ENCODE data around the gene ZNF444. TPM values are rescaled to one million over a fixed set of nuclear protein-coding genes. Genes with fewer than 3 reads are reported as not detected.
"Not testable (repeated sequence)": the region's sequence is repeated elsewhere in the genome, so short reads cannot be mapped to it uniquely, and the experiment has no call there.

The ZNF444 gene
- total and polyA plus RNA-seq, 2 donors from 2014 or later = 28.4 to 39.6 TPM

DNA sequence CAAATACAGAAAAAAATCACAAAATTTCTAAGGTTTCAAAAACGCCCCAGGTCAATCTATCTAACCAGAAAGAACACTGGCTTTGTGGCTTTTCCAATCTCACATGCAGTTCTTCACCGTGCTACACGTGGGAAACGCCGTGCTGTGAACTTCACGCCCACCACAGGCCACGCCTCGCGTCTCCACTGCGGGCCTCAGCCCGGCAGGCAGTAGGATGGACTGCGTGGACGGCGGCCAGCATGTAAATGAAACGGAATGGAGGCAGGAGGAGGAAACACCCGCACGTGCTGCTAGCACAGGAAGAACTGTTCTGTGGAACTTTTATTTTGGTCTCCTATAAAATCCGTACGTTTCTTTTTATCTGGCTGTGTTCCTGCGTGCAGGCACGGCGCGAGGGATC, 43.8 kb upstream of the ZNF444 start:
- intact Hi-C loops (cut with DNase I) = loop anchor here (10.0 kb wide), 1 partner anchor 237 kb away; no protein-coding TSS in a partner anchor
- H3K4me3 ChIP-seq (ENCODE audit: low read length in 3 of 3) = no peak overlapping the region
- TF ChIP-seq, protein P1, sequence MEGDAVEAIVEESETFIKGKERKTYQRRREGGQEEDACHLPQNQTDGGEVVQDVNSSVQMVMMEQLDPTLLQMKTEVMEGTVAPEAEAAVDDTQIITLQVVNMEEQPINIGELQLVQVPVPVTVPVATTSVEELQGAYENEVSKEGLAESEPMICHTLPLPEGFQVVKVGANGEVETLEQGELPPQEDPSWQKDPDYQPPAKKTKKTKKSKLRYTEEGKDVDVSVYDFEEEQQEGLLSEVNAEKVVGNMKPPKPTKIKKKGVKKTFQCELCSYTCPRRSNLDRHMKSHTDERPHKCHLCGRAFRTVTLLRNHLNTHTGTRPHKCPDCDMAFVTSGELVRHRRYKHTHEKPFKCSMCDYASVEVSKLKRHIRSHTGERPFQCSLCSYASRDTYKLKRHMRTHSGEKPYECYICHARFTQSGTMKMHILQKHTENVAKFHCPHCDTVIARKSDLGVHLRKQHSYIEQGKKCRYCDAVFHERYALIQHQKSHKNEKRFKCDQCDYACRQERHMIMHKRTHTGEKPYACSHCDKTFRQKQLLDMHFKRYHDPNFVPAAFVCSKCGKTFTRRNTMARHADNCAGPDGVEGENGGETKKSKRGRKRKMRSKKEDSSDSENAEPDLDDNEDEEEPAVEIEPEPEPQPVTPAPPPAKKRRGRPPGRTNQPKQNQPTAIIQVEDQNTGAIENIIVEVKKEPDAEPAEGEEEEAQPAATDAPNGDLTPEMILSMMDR (IDR thresholded peaks at IDR 0.05; ENCODE audit: borderline replicate concordance, extremely low read depth, insufficient read depth) = no peak
- DNase-seq (peak in 1 of 5 donors; percentile 46), FAIRE-seq (no peak)
- H3K27me3 ChIP-seq (ENCODE audit: control insufficient read depth, insufficient read depth, low read length) = no peaks in the 10 kb centered on the region
- H3K4me1 ChIP-seq (ENCODE audit: control insufficient read depth in 2 of 3, insufficient read depth in 2 of 3, low read depth in 1 of 3, low read length in 3 of 3) = no peaks in the 10 kb centered on the region
- H3K9ac ChIP-seq (ENCODE audit: low read length in 3 of 3) = no peak overlapping the region
- H3K9me3 ChIP-seq (ENCODE audit: control insufficient read depth in 2 of 3, insufficient read depth in 1 of 3, low read length in 3 of 3) = no peaks in the 10 kb centered on the region
- no peak overlapping the region for H3K27ac ChIP-seq (ENCODE audit: low read depth in 2 of 2, low read length in 2 of 2)
- peaks cover 0 to 11% (median 4%) of the 10 kb centered on the region in 3 donors for H3K36me3 ChIP-seq (ENCODE audit: control insufficient read depth in 2 of 3, insufficient read depth in 3 of 3, low read length in 3 of 3)

DNA sequence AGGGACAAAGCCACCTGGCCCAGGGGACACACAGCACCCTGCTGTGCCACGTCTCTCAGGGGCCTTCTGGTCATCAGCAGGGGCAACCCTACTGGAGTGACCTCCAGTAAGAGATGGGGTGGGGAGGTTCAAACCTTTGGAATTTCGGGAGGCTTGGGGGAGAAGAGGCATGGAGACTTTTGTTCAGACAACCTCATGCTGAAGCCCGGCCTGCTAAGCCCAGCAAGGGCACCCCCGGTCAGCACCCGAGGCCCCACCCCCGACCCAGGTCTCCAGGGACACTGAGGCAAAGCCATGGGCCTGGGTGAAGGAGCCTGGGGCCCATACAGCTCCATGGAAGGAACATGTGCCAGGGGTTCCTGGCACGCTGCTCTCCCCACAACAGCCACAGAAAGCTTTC, 43.3 kb upstream of the ZNF444 start:
- Histone ChIP-seq H3K27me3 (ENCODE audit: control insufficient read depth, insufficient read depth, low read length) (no peaks in the 10 kb centered on the region), H3K36me3 (ENCODE audit: control insufficient read depth in 2 of 3, insufficient read depth in 3 of 3, low read length in 3 of 3) (peaks cover 0 to 11% (median 4%) of the 10 kb centered on the region in 3 donors), H3K9me3 (ENCODE audit: control insufficient read depth in 2 of 3, insufficient read depth in 1 of 3, low read length in 3 of 3) (no peaks in the 10 kb centered on the region), H3K4me3 (ENCODE audit: low read length in 3 of 3) (no peak overlapping the region), H3K9ac (ENCODE audit: low read length in 3 of 3) (no peak overlapping the region), H3K27ac (ENCODE audit: low read depth in 2 of 2, low read length in 2 of 2) (no peak overlapping the region), H3K4me1 (ENCODE audit: control insufficient read depth in 2 of 3, insufficient read depth in 2 of 3, low read depth in 1 of 3, low read length in 3 of 3) (no peaks in the 10 kb centered on the region)
- intact Hi-C loops (cut with DNase I) = loop anchor here (10.0 kb wide), 1 partner anchor 237 kb away; no protein-coding TSS in a partner anchor
- no peak for FAIRE-seq
- TF ChIP-seq, protein P1 (IDR thresholded peaks at IDR 0.05; ENCODE audit: borderline replicate concordance, extremely low read depth, insufficient read depth) = no peak
- DNase-seq = no peak

DNA sequence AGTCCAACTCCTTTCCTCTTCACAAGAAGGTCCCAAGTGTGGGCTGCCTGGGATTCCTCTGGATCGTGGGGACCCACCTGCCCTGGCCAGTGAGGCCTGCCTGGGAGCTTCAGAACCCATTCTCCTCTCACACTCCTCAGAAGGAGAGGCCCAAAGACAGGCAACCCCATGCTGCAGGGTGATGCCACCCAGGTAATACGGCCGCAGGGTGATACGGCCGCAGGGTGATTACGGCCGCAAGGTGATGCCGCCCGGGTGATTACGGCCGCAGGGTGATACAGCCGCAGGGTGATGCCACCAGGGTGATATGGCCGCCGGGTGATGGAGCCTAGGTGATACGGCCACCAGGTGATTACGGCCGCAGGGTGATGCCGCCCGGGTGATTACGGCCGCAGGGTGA, 42.9 kb upstream of the ZNF444 start:
- not testable (repeated sequence) for DNase-seq; H3K27ac ChIP-seq (ENCODE audit: low read depth in 2 of 2, low read length in 2 of 2); H3K9me3 ChIP-seq (ENCODE audit: control insufficient read depth in 2 of 3, insufficient read depth in 1 of 3, low read length in 3 of 3); H3K27me3 ChIP-seq (ENCODE audit: control insufficient read depth, insufficient read depth, low read length); H3K9ac ChIP-seq (ENCODE audit: low read length in 3 of 3); H3K4me3 ChIP-seq (ENCODE audit: low read length in 3 of 3); H3K4me1 ChIP-seq (ENCODE audit: control insufficient read depth in 2 of 3, insufficient read depth in 2 of 3, low read depth in 1 of 3, low read length in 3 of 3); FAIRE-seq
- intact Hi-C loops (cut with DNase I) = loop anchor here (10.0 kb wide), 1 partner anchor 237 kb away; no protein-coding TSS in a partner anchor
- H3K36me3 ChIP-seq (ENCODE audit: control insufficient read depth in 2 of 3, insufficient read depth in 3 of 3, low read length in 3 of 3) = peaks cover 0 to 11% (median 4%) of the 10 kb centered on the region in 3 donors

DNA sequence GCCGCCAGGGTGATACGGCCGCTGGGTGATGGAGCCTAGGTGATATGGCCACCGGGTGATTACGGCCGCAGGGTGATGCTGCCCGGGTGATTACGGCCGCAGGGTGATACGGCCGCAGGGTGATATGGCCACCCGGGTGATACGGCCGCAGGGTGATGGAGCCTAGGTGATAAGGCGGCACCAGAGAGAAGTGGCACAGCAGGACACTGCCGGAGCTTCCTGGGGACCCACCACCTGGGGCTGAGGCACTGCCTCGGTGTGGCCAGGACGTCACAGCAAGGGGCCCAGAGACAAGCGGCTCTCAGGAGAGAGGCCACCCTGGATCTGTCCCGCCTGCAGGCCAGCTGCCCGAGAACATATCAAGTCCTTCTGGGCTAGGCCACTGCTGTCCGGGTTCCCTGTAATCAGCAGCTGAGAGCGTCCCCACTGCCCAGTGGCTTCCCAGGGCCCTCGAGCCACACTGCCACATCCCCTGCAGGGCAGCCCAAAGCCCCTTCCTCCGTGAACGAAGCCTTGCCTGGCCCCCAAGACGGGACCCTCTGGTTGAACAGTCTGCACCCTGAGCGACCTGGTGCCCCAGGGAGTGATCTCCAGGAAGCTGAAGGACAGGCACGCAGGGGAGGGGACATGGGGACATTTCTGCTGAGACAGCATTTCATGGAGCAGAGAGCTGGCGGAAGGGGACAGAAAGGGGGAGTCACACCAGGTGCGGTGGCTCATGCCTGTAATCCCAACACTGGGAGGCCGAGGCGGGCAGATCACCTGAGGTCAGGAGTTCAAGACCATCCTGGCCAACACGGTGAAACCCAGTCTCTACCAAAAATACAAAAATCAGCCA, 42.1 kb upstream of the ZNF444 start:
- H3K9me3 ChIP-seq (ENCODE audit: control insufficient read depth in 2 of 3, insufficient read depth in 1 of 3, low read length in 3 of 3) = no peaks in the 10 kb centered on the region
- FAIRE-seq (no peak), DNase-seq (no peak)
- no peak overlapping the region for H3K27ac ChIP-seq (ENCODE audit: low read depth in 2 of 2, low read length in 2 of 2)
- H3K27me3 ChIP-seq (ENCODE audit: control insufficient read depth, insufficient read depth, low read length) = no peaks in the 10 kb centered on the region
- H3K9ac ChIP-seq (ENCODE audit: low read length in 3 of 3) = no peak overlapping the region
- TF ChIP-seq, protein P1 (IDR thresholded peaks at IDR 0.05; ENCODE audit: borderline replicate concordance, extremely low read depth, insufficient read depth) = no peak
- no peaks in the 10 kb centered on the region for H3K4me1 ChIP-seq (ENCODE audit: control insufficient read depth in 2 of 3, insufficient read depth in 2 of 3, low read depth in 1 of 3, low read length in 3 of 3)
- no peak overlapping the region for H3K4me3 ChIP-seq (ENCODE audit: low read length in 3 of 3)
- intact Hi-C loops (cut with DNase I) = loop anchor here (10.0 kb wide), 1 partner anchor 236 kb away; no protein-coding TSS in a partner anchor
- peaks cover 0 to 11% (median 2%) of the 10 kb centered on the region in 3 donors for H3K36me3 ChIP-seq (ENCODE audit: control insufficient read depth in 2 of 3, insufficient read depth in 3 of 3, low read length in 3 of 3)
